Testis (tissue), 2 donors: Measurements from ENCODE around the gene CLSTN1.

ENCODE experiments used
- CTCF ChIP-seq, 3 experiments: fragments of 450-650 bp in 2 of 3; fragments of 200-600 bp in 1 of 3; sonication (generic) in 1 of 3; IDR thresholded peaks; one replicate each; pipeline ENCODE4 v1.5.1; 2016 to 2019; ENCODE audit warnings: antibody characterized with exemption in 3 of 3, mild to moderate bottlenecking in 2 of 3, moderate library complexity in 1 of 3
- POLR2A ChIP-seq: fragments of 450-650 bp; IDR thresholded peaks from one replicate; pipeline ENCODE4 v1.6.1; 2017; ENCODE audit warnings: antibody characterized with exemption, mild to moderate bottlenecking, moderate library complexity

GRCh38 chr1:9835758-9836631, 12.2 kb upstream of the CLSTN1 start:
- no peak for TF ChIP-seq CTCF (IDR thresholded peaks at IDR 0.05)
- TF ChIP-seq POLR2A = no peak
